HG03097 (cell line): ENCODE results near the gene PCDHA6.
"Not testable (repeated sequence)": the region's sequence is repeated elsewhere in the genome, so short reads cannot be mapped to it uniquely, and the experiment has no call there.

Experiments
- ATAC-seq: cut with Tn5 transposase; IDR thresholded peaks from one replicate; pipeline ENCODE4 v1.9.1; 2021; ENCODE audit not compliant: unreplicated experiment, low FRiP score

The PCDHA6 gene, protein sequence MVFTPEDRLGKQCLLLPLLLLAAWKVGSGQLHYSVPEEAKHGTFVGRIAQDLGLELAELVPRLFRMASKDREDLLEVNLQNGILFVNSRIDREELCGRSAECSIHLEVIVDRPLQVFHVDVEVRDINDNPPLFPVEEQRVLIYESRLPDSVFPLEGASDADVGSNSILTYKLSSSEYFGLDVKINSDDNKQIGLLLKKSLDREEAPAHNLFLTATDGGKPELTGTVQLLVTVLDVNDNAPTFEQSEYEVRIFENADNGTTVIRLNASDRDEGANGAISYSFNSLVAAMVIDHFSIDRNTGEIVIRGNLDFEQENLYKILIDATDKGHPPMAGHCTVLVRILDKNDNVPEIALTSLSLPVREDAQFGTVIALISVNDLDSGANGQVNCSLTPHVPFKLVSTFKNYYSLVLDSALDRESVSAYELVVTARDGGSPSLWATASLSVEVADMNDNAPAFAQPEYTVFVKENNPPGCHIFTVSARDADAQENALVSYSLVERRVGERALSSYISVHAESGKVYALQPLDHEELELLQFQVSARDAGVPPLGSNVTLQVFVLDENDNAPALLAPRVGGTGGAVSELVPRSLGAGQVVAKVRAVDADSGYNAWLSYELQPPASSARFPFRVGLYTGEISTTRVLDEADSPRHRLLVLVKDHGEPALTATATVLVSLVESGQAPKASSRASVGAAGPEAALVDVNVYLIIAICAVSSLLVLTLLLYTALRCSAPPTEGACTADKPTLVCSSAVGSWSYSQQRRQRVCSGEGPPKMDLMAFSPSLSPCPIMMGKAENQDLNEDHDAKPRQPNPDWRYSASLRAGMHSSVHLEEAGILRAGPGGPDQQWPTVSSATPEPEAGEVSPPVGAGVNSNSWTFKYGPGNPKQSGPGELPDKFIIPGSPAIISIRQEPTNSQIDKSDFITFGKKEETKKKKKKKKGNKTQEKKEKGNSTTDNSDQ

GRCh38 chr5:140827704-140828361 is at the start of gene PCDHA6:
PCDHA6 (plus strand) TSS chr5:140827960; CDS start chr5:140828092, 132 bp downstream.
- ATAC-seq: no peak

GRCh38 chr5:140780512-140780911 is 47.2 kb upstream of the PCDHA6 start:
- no peak for ATAC-seq

GRCh38 chr5:140785905-140786686 is 41.7 kb upstream of the PCDHA6 start, which contains the start of gene PCDHA1:
PCDHA1 (plus strand) TSS chr5:140786140.
- ATAC-seq: no peak

DNA sequence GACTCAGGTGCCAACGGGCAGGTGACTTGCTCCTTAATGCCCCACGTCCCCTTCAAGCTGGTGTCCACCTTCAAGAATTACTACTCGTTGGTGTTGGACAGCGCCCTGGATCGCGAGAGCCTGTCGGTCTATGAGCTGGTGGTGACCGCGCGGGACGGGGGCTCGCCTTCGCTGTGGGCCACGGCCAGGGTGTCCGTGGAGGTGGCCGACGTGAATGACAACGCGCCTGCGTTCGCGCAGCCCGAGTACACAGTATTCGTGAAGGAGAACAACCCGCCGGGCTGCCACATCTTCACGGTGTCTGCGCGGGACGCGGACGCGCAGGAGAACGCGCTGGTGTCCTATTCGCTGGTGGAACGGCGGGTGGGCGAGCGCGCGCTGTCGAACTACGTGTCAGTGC is 40.3 kb upstream of the PCDHA6 start:
- not testable (repeated sequence) for ATAC-seq

DNA sequence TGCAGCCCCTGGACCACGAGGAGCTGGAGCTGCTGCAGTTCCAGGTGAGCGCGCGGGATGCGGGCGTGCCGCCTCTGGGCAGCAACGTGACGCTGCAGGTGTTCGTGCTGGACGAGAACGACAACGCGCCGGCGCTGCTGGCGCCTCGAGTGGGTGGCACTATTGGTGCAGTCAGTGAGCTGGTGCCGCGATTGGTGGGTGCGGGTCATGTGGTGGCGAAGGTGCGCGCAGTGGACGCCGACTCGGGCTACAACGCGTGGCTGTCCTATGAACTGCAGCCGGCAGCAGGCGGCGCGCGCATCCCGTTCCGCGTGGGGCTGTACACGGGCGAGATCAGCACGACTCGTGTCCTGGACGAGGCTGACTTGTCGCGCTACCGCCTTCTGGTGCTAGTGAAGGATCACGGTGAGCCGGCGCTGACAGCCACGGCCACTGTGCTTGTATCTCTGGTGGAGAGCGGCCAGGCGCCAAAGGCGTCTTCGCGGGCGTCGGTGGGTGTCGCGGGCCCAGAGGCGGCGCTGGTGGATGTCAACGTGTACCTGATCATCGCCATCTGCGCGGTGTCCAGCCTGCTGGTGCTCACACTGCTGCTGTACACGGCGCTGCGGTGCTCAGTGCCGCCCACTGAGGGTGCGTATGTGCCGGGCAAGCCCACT is 39.8 kb upstream of the PCDHA6 start:
- not testable (repeated sequence) for ATAC-seq

DNA sequence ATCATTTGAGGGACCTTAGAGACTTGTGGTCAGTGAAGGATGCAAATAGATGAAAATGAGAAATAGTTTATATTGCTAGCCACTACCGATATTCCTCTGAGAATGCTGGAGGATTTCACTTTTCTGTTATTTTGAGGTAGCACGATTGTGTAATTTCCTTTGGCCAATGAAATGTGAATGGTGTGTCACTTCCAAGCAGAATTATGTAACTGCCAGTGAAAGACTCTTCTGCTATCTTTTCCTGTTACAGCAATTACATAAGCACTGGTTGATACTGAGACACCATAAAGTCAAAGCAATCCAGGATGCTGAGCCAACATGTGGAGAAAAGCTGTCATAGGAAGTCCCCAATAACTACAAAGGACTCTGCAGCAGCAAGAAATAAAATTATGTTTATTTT is 36.7 kb upstream of the PCDHA6 start:
- no peak for ATAC-seq

GRCh38 chr5:140794595-140795258 is 33.0 kb upstream of the PCDHA6 start, which contains the start of gene PCDHA2:
PCDHA2 (plus strand) TSS chr5:140794852.
- ATAC-seq: no peak

DNA sequence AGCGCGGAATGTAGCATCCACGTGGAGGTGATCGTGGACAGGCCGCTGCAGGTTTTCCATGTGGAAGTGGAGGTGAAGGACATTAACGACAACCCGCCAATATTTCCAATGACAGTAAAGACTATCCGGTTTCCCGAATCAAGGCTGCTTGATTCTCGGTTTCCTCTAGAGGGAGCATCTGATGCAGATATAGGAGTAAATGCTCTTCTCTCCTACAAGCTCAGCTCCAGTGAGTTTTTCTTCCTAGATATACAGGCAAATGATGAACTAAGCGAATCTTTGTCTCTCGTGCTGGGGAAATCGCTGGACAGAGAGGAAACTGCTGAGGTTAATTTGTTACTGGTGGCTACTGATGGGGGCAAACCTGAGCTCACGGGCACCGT is 32.5 kb upstream of the PCDHA6 start:
- no peak for ATAC-seq

DNA sequence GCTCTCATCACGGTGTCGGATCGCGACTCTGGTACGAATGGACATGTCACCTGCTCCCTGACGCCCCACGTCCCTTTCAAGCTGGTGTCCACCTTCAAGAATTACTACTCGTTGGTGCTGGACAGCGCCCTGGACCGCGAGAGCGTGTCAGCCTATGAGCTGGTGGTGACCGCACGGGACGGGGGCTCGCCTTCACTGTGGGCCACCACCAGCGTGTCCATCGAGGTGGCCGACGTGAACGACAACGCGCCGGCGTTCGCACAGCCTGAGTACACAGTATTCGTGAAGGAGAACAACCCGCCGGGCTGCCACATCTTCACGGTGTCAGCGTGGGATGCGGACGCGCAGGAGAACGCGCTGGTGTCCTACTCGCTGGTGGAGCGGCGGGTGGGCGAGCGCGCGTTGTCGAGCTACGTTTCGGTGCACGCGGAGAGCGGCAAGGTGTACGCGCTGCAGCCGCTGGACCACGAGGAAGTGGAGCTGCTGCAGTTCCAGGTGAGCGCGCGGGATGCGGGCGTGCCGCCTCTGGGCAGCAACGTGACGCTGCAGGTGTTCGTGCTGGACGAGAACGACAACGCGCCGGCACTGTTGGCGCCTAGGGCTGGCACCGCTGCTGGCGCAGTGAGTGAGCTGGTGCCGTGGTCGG is 31.6 kb upstream of the PCDHA6 start:
- not testable (repeated sequence) for ATAC-seq

GRCh38 chr5:140796718-140797095 is 31.1 kb upstream of the PCDHA6 start:
- no peak for ATAC-seq

DNA sequence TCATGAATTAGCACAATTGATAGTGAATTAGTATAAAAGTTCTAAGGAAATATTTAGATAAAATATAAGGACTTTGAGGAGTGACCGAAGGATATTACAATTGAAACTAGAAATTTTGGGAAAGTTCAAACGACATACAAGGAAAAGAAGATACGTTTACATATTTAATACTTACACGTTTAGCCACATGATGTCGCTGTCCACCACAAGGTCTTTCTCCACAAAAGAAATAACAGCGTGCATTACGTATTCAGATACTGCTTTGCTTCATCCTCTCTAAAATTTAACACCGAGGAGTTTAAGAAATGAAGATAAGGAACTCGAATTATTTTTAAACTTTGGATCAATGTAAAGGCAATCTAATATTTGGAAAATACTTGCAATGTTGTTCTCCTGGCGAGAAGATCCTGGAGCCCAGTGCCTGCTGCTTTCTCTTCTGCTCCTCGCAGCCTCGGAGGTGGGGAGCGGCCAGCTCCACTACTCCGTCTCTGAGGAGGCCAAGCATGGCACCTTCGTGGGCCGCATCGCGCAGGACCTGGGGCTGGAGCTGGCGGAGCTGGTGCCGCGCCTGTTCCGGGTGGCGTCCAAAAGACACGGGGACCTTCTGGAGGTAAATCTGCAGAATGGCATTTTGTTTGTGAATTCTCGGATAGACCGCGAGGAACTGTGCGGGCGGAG is 26.8 kb upstream of the PCDHA6 start, which contains the start of gene PCDHA3:
Gene PCDHA3, plus strand, starts transcription at position 242 of the 678 bp plus-strand sequence.
- ATAC-seq: no peak

DNA sequence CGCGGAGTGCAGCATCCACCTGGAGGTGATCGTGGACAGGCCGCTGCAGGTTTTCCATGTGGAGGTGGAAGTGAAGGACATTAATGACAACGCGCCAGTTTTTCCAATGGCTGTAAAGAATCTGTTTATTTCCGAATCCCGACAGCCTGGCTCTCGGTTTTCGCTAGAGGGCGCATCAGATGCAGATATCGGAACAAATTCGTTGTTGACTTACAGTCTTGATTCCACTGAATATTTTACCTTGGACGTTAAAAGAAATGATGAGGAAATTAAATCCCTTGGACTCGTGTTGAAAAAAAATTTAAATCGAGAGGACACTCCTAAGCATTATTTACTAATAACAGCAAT is 26.3 kb upstream of the PCDHA6 start:
- no peak for ATAC-seq

GRCh38 chr5:140802381-140802780 is 25.4 kb upstream of the PCDHA6 start:
- ATAC-seq: not testable (repeated sequence)

GRCh38 chr5:140802781-140803271 is 24.9 kb upstream of the PCDHA6 start:
- ATAC-seq: no peak

- no peak for ATAC-seq
These were observed 20.7 kb upstream of the PCDHA6 start, which contains the start of gene PCDHA4 for GRCh38 chr5:140806834-140807775. PCDHA4 (plus strand) TSS chr5:140807068.

DNA sequence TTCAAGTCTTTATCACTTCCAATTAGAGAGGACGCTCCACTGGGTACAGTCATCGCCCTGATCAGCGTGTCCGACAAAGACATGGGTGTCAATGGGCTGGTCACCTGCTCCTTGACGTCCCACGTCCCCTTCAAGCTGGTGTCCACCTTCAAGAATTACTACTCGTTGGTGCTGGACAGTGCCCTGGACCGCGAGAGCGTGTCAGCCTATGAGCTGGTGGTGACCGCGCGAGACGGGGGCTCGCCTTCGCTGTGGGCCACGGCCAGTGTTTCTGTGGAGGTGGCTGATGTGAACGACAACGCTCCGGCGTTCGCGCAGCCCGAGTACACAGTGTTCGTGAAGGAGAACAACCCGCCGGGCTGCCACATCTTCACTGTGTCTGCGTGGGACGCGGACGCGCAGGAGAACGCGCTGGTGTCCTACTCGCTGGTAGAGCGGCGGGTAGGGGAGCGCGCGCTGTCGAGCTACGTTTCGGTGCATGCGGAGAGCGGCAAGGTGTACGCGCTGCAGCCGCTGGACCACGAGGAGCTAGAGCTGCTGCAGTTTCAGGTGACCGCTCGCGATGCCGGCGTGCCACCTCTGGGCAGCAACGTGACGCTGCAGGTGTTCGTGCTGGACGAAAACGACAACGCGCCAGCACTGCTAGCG is 19.4 kb upstream of the PCDHA6 start:
- not testable (repeated sequence) for ATAC-seq
